Loucy (cell line): ENCODE results near the gene CTNND2.

ENCODE experiments used
- H2AFZ ChIP-seq: fragments of 200-600 bp; sonication (generic); 2 replicates; pipeline ENCODE4 v1.6.0; 2016; ENCODE audit warnings: antibody characterized with exemption, mild to moderate bottlenecking, low read length, moderate library complexity
- H3F3A ChIP-seq: fragments of 200-600 bp; 2 replicates; pipeline ENCODE4 v1.6.0; 2016; ENCODE audit warnings: antibody characterized with exemption, low read depth, mild to moderate bottlenecking
- H3K27me3 ChIP-seq: fragments of 200-600 bp; sonication (generic); 2 replicates; pipeline ENCODE4 v1.6.1; 2014; ENCODE audit warnings: low read length, mild to moderate bottlenecking; ENCODE audit not compliant: insufficient read depth, poor library complexity, severe bottlenecking
- H3K36me3 ChIP-seq: fragments of 200-600 bp; sonication (generic); 2 replicates; pipeline ENCODE4 v1.6.1; 2016; ENCODE audit warnings: low read length; ENCODE audit not compliant: insufficient read depth
- H3K4me1 ChIP-seq: fragments of 200-600 bp; sonication (generic); 2 replicates; pipeline ENCODE4 v1.5.1; 2014; ENCODE audit warnings: low read length, mild to moderate bottlenecking; ENCODE audit not compliant: insufficient read depth, poor library complexity, severe bottlenecking
- H3K4me2 ChIP-seq: fragments of 200-600 bp; sonication (generic); 2 replicates; pipeline ENCODE4 v1.6.0; 2014; ENCODE audit warnings: antibody characterized with exemption, low read length, low read depth, mild to moderate bottlenecking; ENCODE audit not compliant: poor library complexity, severe bottlenecking
- H3K4me3 ChIP-seq: fragments of 200-600 bp; sonication (generic); 2 replicates; pipeline ENCODE4 v1.5.1; 2014; ENCODE audit warnings: low read length, mild to moderate bottlenecking, mixed read lengths; ENCODE audit not compliant: poor library complexity, severe bottlenecking
- H3K79me2 ChIP-seq: fragments of 200-600 bp; sonication (generic); 2 replicates; pipeline ENCODE4 v1.6.1; 2014; ENCODE audit warnings: low read length; ENCODE audit not compliant: insufficient read depth
- H3K9ac ChIP-seq: fragments of 200-600 bp; sonication (generic); 2 replicates; pipeline ENCODE4 v1.6.0; 2014; ENCODE audit warnings: mild to moderate bottlenecking, low read depth, low read length, moderate library complexity; ENCODE audit not compliant: poor library complexity, severe bottlenecking
- H3K9me2 ChIP-seq: fragments of 200-600 bp; sonication (generic); replicated peaks from 2 replicates; pipeline ENCODE4 v1.6.1; 2016; ENCODE audit warnings: low read depth, low read length, mixed read lengths
- H3K9me3 ChIP-seq: fragments of 200-600 bp; sonication (generic); 2 replicates; pipeline ENCODE4 v1.6.1; 2014; ENCODE audit warnings: mild to moderate bottlenecking, antibody characterized with exemption, low read length, low read depth; ENCODE audit not compliant: insufficient read depth
- H4K20me1 ChIP-seq: fragments of 200-600 bp; sonication (generic); 2 replicates; pipeline ENCODE4 v1.6.0; 2014; ENCODE audit warnings: antibody characterized with exemption, low read length, mild to moderate bottlenecking; ENCODE audit not compliant: insufficient read depth, poor library complexity, severe bottlenecking
- CTCF ChIP-seq: fragments of 200-600 bp; sonication (generic); conservative IDR thresholded peaks from 2 replicates; pipeline ENCODE4 v1.5.1; 2014; ENCODE audit warnings: mild to moderate bottlenecking, antibody characterized with exemption, low read length
- EZH2phosphoT487 ChIP-seq: fragments of 200-600 bp; IDR thresholded peaks from 2 replicates; pipeline ENCODE4 v1.6.1; 2018; ENCODE audit warnings: antibody characterized with exemption, mild to moderate bottlenecking, moderate library complexity, borderline replicate concordance

The CTNND2 gene

GRCh38 chr5:11590475-11590874, 313.8 kb downstream of the CTNND2 start:
- Histone ChIP-seq H4K20me1 (no peaks in the 10 kb centered on the region), H3K9ac (no peak overlapping the region), H3K4me2 (no peak overlapping the region), H3K4me3 (no peak overlapping the region), H3K9me3 (no peaks in the 10 kb centered on the region), H3K27me3 (no peaks in the 10 kb centered on the region), H3K4me1 (no peaks in the 10 kb centered on the region), H3K79me2 (no peaks in the 10 kb centered on the region), H2AFZ (no peak overlapping the region), H3K9me2 (no peaks in the 10 kb centered on the region), H3F3A (no peaks in the 10 kb centered on the region), H3K36me3 (no peaks in the 10 kb centered on the region)
- no peak for TF ChIP-seq CTCF
- TF ChIP-seq EZH2phosphoT487, result no peak

- Histone ChIP-seq H3K27me3 (no peaks in the 10 kb centered on the region), H3K4me1 (no peaks in the 10 kb centered on the region), H3K4me2 (no peak overlapping the region), H2AFZ (no peak overlapping the region), H3K9me2 (no peaks in the 10 kb centered on the region), H3K36me3 (no peaks in the 10 kb centered on the region), H3K79me2 (no peaks in the 10 kb centered on the region), H4K20me1 (no peaks in the 10 kb centered on the region), H3K9me3 (no peaks in the 10 kb centered on the region), H3F3A (no peaks in the 10 kb centered on the region), H3K4me3 (no peak overlapping the region), H3K9ac (no peak overlapping the region)
- TF ChIP-seq CTCF, result no peak
- no peak for TF ChIP-seq EZH2phosphoT487
These were observed 315.4 kb downstream of the CTNND2 start for GRCh38 chr5:11588803-11589202.

- Histone ChIP-seq H3K79me2 (no peaks in the 10 kb centered on the region), H3K36me3 (no peaks in the 10 kb centered on the region), H3K27me3 (no peaks in the 10 kb centered on the region), H3K4me3 (no peak overlapping the region), H3K9me3 (no peaks in the 10 kb centered on the region), H2AFZ (no peak overlapping the region), H3K4me2 (no peak overlapping the region), H4K20me1 (no peaks in the 10 kb centered on the region), H3K9ac (no peak overlapping the region), H3K9me2 (no peaks in the 10 kb centered on the region), H3K4me1 (no peaks in the 10 kb centered on the region), H3F3A (no peaks in the 10 kb centered on the region)
- TF ChIP-seq EZH2phosphoT487, result no peak
- TF ChIP-seq CTCF, result no peak
These were observed 320.2 kb downstream of the CTNND2 start for GRCh38 chr5:11584017-11584416.
